ENCODE data around the gene CARD9.

CARD9 gene

GRCh38 chr9:136326761-136327303 lies 46.6 kb downstream of the CARD9 start:
- no peak for TF ChIP-seq CTCF (IDR thresholded peaks at IDR 0.05)

GRCh38 chr9:136326061-136326760 lies 47.3 kb downstream of the CARD9 start:
- TF ChIP-seq CTCF (IDR thresholded peaks at IDR 0.05) = no peak

- TF ChIP-seq CTCF (IDR thresholded peaks at IDR 0.05) = no peak
These were observed 48.1 kb downstream of the CARD9 start for GRCh38 chr9:136325358-136325757.

- TF ChIP-seq CTCF (IDR thresholded peaks at IDR 0.05) = no peak
These were observed 48.8 kb downstream of the CARD9 start for GRCh38 chr9:136324501-136325300.

GRCh38 chr9:136323371-136323789 lies 50.1 kb downstream of the CARD9 start:
- no peak for TF ChIP-seq CTCF (IDR thresholded peaks at IDR 0.05)

- no peak for TF ChIP-seq CTCF (IDR thresholded peaks at IDR 0.05)
These were observed 50.6 kb downstream of the CARD9 start for GRCh38 chr9:136322756-136323330.

- TF ChIP-seq CTCF (IDR thresholded peaks at IDR 0.05) = no peak
These were observed 51.9 kb downstream of the CARD9 start for GRCh38 chr9:136321561-136321960.
